Stimulated activated naive CD4-positive, alpha-beta T cell (primary cell): ENCODE measurements around the gene MITF.

Experiments
- DNase-seq, 6 experiments: peaks; one replicate each; lab custom pipeline; 2025; lab: John Stamatoyannopoulos, UW

Gene MITF

GRCh38 chr3:69739204-69740102 is at the start of gene MITF:
Gene MITF, plus strand, starts transcription at chr3:69739464. Its CDS starts 134 bp downstream, at chr3:69739598.
- DNase-seq = no peak

- DNase-seq = no peak
Measured at GRCh38 chr3:69691860-69692259, 47.4 kb upstream of the MITF start.

GRCh38 chr3:69692761-69693160 is 46.5 kb upstream of the MITF start:
- DNase-seq = no peak

GRCh38 chr3:69695443-69695842 is 43.8 kb upstream of the MITF start:
- DNase-seq = no peak

- no peak for DNase-seq
Measured at GRCh38 chr3:69695933-69696332, 43.3 kb upstream of the MITF start.

GRCh38 chr3:69696367-69696766 is 42.9 kb upstream of the MITF start:
- no peak for DNase-seq

- DNase-seq = no peak
Measured at GRCh38 chr3:69697381-69697780, 41.9 kb upstream of the MITF start.

GRCh38 chr3:69698728-69699127 is 40.5 kb upstream of the MITF start:
- DNase-seq = no peak

GRCh38 chr3:69699183-69699582 is 40.1 kb upstream of the MITF start:
- no peak for DNase-seq

GRCh38 chr3:69700949-69701348 is 38.3 kb upstream of the MITF start:
- no peak for DNase-seq

- DNase-seq = no peak
Measured at GRCh38 chr3:69710153-69710977, 28.9 kb upstream of the MITF start.

GRCh38 chr3:69712269-69712668 is 27.0 kb upstream of the MITF start:
- DNase-seq = no peak

- no peak for DNase-seq
Measured at GRCh38 chr3:69712933-69713332, 26.3 kb upstream of the MITF start.

- no peak for DNase-seq
Measured at GRCh38 chr3:69715204-69715603, 24.1 kb upstream of the MITF start.

GRCh38 chr3:69716119-69716518 is 23.1 kb upstream of the MITF start:
- DNase-seq = no peak

- DNase-seq = no peak
Measured at GRCh38 chr3:69718866-69719586, 20.2 kb upstream of the MITF start.

GRCh38 chr3:69719587-69720122 is 19.6 kb upstream of the MITF start:
- no peak for DNase-seq

- no peak for DNase-seq
Measured at GRCh38 chr3:69720824-69721223, 18.4 kb upstream of the MITF start.

- no peak for DNase-seq
Measured at GRCh38 chr3:69723389-69723788, 15.9 kb upstream of the MITF start.

GRCh38 chr3:69724722-69725435 is 14.4 kb upstream of the MITF start:
- no peak for DNase-seq

GRCh38 chr3:69725994-69726571 is 13.2 kb upstream of the MITF start:
- no peak for DNase-seq
